Heart left ventricle (tissue), 13 donors: Measurements from ENCODE around the gene AKTIP.
"Not testable (repeated sequence)": the region's sequence is repeated elsewhere in the genome, so short reads cannot be mapped to it uniquely, and the experiment has no call there.

Source experiments
- CTCF ChIP-seq, 12 donors: fragments of 200-600 bp; sonication (generic) in 4 of 12; IDR thresholded peaks; one replicate each; pipeline versions ENCODE4 v1.5.0 to v1.8.0; 2018 to 2022; ENCODE audit warnings: antibody characterized with exemption in 12 of 12, mild to moderate bottlenecking in 5 of 12
- POLR2A ChIP-seq, 2 donors: fragments of 450-650 bp; IDR thresholded peaks; one replicate each; pipeline ENCODE4 v1.6.1; 2017; ENCODE audit warnings: antibody characterized with exemption in 2 of 2, mild to moderate bottlenecking in 2 of 2, moderate library complexity in 2 of 2
- donor health status: ischemic (EF 13 %, LVEDD 7.1; RV severe dilation, severe dysfunction).
- donor health status: DM: no; HTN: yes; CAD: no.
- donor health status: DM: no; HTN: no; CAD: no.
- donor health status: ischemic (EF 25% LVEDD 6.9; RV normal size, moderate dysfunction).
- donor health status: ischemic (EF 25% LVEDD 5.7; RV mildly dilated, moderate dysfunction).
- donor health status: ischemic (EF 35%, LVEDD 5.7; RV mildly dilated, moderate dysfunction).
- donor health status: nonischemic (EF 11% LVEDD 7.7; RV severe dilation, severe dysfunction).
- donor health status: DM: yes; HTN: yes; CAD: no.
- donor health status: PGD.
- donor health status: ischemic (EF 29% LVEDD 5.4; RV normal size, mild dysfunction).
- donor health status: nonischemic (EF 23%, LVEDD 6.1; RV moderate dilation, normal function).

GRCh38 chr16:53539759-53540718, 37.0 kb upstream of the AKTIP start:
- not testable (repeated sequence) for TF ChIP-seq CTCF, POLR2A (IDR thresholded peaks at IDR 0.05)
